Mammary epithelial cell (primary cell): Measurements from ENCODE around the gene GPR158.

Source experiments
- EZH2 ChIP-seq: IDR thresholded peaks from 2 replicates; pipeline ENCODE4 v1.6.1; 2012; ENCODE audit warnings: low read length, inconsistent platforms, borderline replicate concordance
- TF ChIP-seq, protein P1 (sequence below), 2 donors: IDR thresholded peaks in 1 of 2; conservative IDR thresholded peaks in 1 of 2; 2 replicates each; pipeline ENCODE4 v1.5.1; 2011 to 2012; ENCODE audit warnings: inconsistent platforms in 2 of 2, low read length in 2 of 2, mild to moderate bottlenecking in 2 of 2, control low read depth in 1 of 2, low read depth in 1 of 2; ENCODE audit not compliant: insufficient read depth in 1 of 2; ENCODE audit errors: extremely low read depth in 1 of 2

DNA sequence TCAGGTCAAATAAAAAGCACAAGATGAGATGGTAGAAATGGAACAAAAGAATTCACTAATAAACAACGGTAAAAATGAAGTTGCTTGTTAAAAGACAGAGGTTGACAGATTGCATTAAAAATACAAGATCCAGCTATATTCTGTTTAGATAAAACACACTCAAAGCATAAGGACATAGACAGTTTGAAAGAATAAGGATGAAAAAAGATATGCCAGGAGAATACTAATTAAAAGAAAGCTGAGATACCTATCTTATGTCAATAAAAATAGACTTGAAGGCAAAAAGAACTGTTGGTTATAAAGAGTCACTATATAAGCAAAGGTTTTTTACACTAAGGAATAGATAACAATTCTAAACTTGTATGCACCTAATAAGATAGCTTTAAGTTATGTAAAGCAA lies 105.3 kb downstream of the GPR158 start:
- TF ChIP-seq, protein P1, sequence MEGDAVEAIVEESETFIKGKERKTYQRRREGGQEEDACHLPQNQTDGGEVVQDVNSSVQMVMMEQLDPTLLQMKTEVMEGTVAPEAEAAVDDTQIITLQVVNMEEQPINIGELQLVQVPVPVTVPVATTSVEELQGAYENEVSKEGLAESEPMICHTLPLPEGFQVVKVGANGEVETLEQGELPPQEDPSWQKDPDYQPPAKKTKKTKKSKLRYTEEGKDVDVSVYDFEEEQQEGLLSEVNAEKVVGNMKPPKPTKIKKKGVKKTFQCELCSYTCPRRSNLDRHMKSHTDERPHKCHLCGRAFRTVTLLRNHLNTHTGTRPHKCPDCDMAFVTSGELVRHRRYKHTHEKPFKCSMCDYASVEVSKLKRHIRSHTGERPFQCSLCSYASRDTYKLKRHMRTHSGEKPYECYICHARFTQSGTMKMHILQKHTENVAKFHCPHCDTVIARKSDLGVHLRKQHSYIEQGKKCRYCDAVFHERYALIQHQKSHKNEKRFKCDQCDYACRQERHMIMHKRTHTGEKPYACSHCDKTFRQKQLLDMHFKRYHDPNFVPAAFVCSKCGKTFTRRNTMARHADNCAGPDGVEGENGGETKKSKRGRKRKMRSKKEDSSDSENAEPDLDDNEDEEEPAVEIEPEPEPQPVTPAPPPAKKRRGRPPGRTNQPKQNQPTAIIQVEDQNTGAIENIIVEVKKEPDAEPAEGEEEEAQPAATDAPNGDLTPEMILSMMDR (conservative IDR thresholded peaks at IDR 0.05 in 1 of 2, IDR thresholded peaks at IDR 0.05 in 1 of 2; ENCODE audit: extremely low read depth in 1 of 2, insufficient read depth in 1 of 2, low read depth in 1 of 2, low read length in 2 of 2), result no peak
- TF ChIP-seq EZH2, result no peak
